IMR-90 (cell line): ENCODE measurements around the gene MPG. TPM values are rescaled to one million over a fixed set of nuclear protein-coding genes. Genes with fewer than 3 reads are reported as not detected.

Experiments
- ATAC-seq: fragments of 200-7000 bp; cut with Tn5 transposase; 2 replicates; pipeline ENCODE4 v1.9.1; 2020; ENCODE audit warnings: low read depth, mild to moderate bottlenecking, moderate library complexity
- BruUV-seq: library from RNA; stranded (reverse); fragments of 400-500 nt; replicated peaks from 2 replicates; lab custom pipeline; 2021; lab: Mats Ljungman, UMichigan
- CTCF ChIA-PET: fragments of 300-600 bp; formaldehyde crosslinking; extraction: SDS; loops from one replicate; lab custom pipeline; 2021; ENCODE audit warnings: antibody characterized with exemption; lab: Yijun Ruan, JAX
- POLR2A ChIA-PET: fragments of 300-600 bp; sonication (Branson Sonifier 250); formaldehyde crosslinking; loops from one replicate; lab custom pipeline; 2022; ENCODE audit warnings: antibody characterized with exemption; ENCODE audit not compliant: unreplicated experiment; lab: Charles Lee
- DNase-seq: peaks from one replicate; pipeline ENCODE4 v3.0.0; 2013
- H2AFZ ChIP-seq: replicated peaks from 2 replicates; pipeline ENCODE3; 2013; ENCODE audit warnings: low read length, mild to moderate bottlenecking; ENCODE audit not compliant: poor library complexity
- H2AK5ac ChIP-seq: 2 replicates; pipeline ENCODE4 v1.6.1; 2013; ENCODE audit warnings: low read depth, low read length, inconsistent platforms
- H2AK9ac ChIP-seq: replicated peaks from 2 replicates; pipeline ENCODE3; 2013; ENCODE audit warnings: mild to moderate bottlenecking, low read depth, low read length, moderate library complexity; ENCODE audit not compliant: poor library complexity
- H2BK120ac ChIP-seq: 2 replicates; pipeline ENCODE4 v1.6.1; 2013; ENCODE audit warnings: low read depth, low read length, inconsistent platforms
- H2BK15ac ChIP-seq: 3 replicates; pipeline ENCODE4 v1.6.1; 2013; ENCODE audit warnings: low read depth, low read length, inconsistent platforms
- H2BK20ac ChIP-seq: 2 replicates; pipeline ENCODE4 v1.6.1; 2013; ENCODE audit warnings: low read depth, mild to moderate bottlenecking, inconsistent platforms, low read length, moderate library complexity
- H2BK5ac ChIP-seq: 2 replicates; pipeline ENCODE4 v1.6.1; 2013; ENCODE audit warnings: mild to moderate bottlenecking, low read depth, low read length, inconsistent platforms; ENCODE audit not compliant: poor library complexity, severe bottlenecking
- H3K14ac ChIP-seq: replicated peaks from 2 replicates; pipeline ENCODE4 v1.6.1; 2013; ENCODE audit warnings: low read depth, low read length, inconsistent platforms
- H3K18ac ChIP-seq: 2 replicates; pipeline ENCODE4 v1.6.1; 2013; ENCODE audit warnings: low read depth, low read length, control low read depth
- H3K23ac ChIP-seq: 2 replicates; pipeline ENCODE4 v1.6.1; 2013; ENCODE audit warnings: low read depth, low read length, inconsistent platforms
- H3K27ac ChIP-seq: 2 replicates; pipeline ENCODE4 v1.5.1; 2013; ENCODE audit warnings: mild to moderate bottlenecking, control low read depth, low read length; ENCODE audit not compliant: insufficient read depth
- H3K27me3 ChIP-seq: 2 replicates; pipeline ENCODE4 v1.6.1; 2013; ENCODE audit warnings: low read length; ENCODE audit not compliant: control insufficient read depth, insufficient read depth
- H3K36me3 ChIP-seq: 2 replicates; pipeline ENCODE4 v1.6.1; 2013; ENCODE audit warnings: low read length, mixed read lengths; ENCODE audit not compliant: control insufficient read depth, insufficient read depth
- H3K4ac ChIP-seq: 2 replicates; pipeline ENCODE4 v1.6.1; 2013; ENCODE audit warnings: low read depth, low read length, inconsistent platforms
- H3K4me1 ChIP-seq: 2 replicates; pipeline ENCODE4 v1.6.1; 2013; ENCODE audit warnings: low read length, mixed read lengths; ENCODE audit not compliant: control insufficient read depth, insufficient read depth
- H3K4me2 ChIP-seq: 2 replicates; pipeline ENCODE4 v1.6.1; 2013; ENCODE audit warnings: low read depth, mild to moderate bottlenecking, control low read depth, low read length, moderate library complexity
- H3K4me3 ChIP-seq: 2 replicates; pipeline ENCODE4 v1.5.1; 2013; ENCODE audit warnings: low read depth, mild to moderate bottlenecking, control low read depth, low read length, moderate library complexity; ENCODE audit not compliant: insufficient read depth
- H3K56ac ChIP-seq: 2 replicates; pipeline ENCODE4 v1.6.1; 2013; ENCODE audit warnings: low read length, inconsistent platforms; ENCODE audit not compliant: insufficient read depth; ENCODE audit errors: extremely low read depth
- H3K79me1 ChIP-seq, 2 experiments: 2 replicates each; pipeline ENCODE4 v1.6.1; 2013; ENCODE audit warnings: low read length in 2 of 2, inconsistent platforms in 1 of 2, low read depth in 1 of 2
- H3K9ac ChIP-seq: 2 replicates; pipeline ENCODE4 v1.6.1; 2013; ENCODE audit warnings: low read depth, low read length, control low read depth
- H3K9me1 ChIP-seq: 2 replicates; pipeline ENCODE4 v1.6.1; 2013; ENCODE audit warnings: low read length, inconsistent platforms; ENCODE audit not compliant: insufficient read depth
- H3K9me3 ChIP-seq: 2 replicates; pipeline ENCODE4 v1.6.1; 2013; ENCODE audit warnings: low read length; ENCODE audit not compliant: control insufficient read depth, insufficient read depth
- H4K20me1 ChIP-seq: 2 replicates; pipeline ENCODE4 v1.6.1; 2013; ENCODE audit warnings: low read length, inconsistent platforms; ENCODE audit not compliant: insufficient read depth
- H4K5ac ChIP-seq: 2 replicates; pipeline ENCODE4 v1.6.1; 2013; ENCODE audit warnings: mild to moderate bottlenecking, low read depth, low read length, control low read depth
- H4K8ac ChIP-seq, 2 experiments: 2 replicates each; pipeline ENCODE4 v1.6.1; 2013; ENCODE audit warnings: low read depth in 2 of 2, low read length in 2 of 2, control low read depth in 1 of 2, inconsistent platforms in 1 of 2
- H4K91ac ChIP-seq: 2 replicates; pipeline ENCODE4 v1.6.1; 2013; ENCODE audit warnings: low read depth, low read length, inconsistent platforms; ENCODE audit not compliant: insufficient read depth
- CTCF ChIP-seq: conservative IDR thresholded peaks from 2 replicates; pipeline ENCODE4 v1.5.1; 2012; ENCODE audit warnings: mild to moderate bottlenecking, low read depth, low read length, improper control_type of control experiment
- WGBS, 2 experiments: methylation state at CpG; one replicate each; pipeline versions ENCODE4 v1.1.5 to v1.1.7; 2013; ENCODE audit warnings: missing lambda C conversion rate in 2 of 2; ENCODE audit not compliant: insufficient read length in 1 of 2; ENCODE audit errors: extremely low coverage in 2 of 2; 5-methylcytosine and 5-hydroxymethylcytosine counted together
- dilution Hi-C: fragments of 300-500 bp; cut with HindIII; formaldehyde crosslinking; loops from one replicate; pipeline ENCODE4 v1.14.3; 2018; ENCODE audit warnings: low sequenced_read_pairs; ENCODE audit not compliant: unreplicated experiment
- in situ Hi-C: fragments of 300-500 bp; cut with MboI; formaldehyde crosslinking; loops from 3 replicates; pipeline ENCODE4 v1.14.3; 2019; ENCODE audit warnings: low sequenced_read_pairs, inconsistent platforms, mixed read lengths
- intact Hi-C: fragments of 100-400 bp; cut with micrococcal nuclease; formaldehyde crosslinking; loops from 2 replicates; pipeline ENCODE4 v1.10.0; 2022
- polyA plus RNA-seq, 3 experiments: library from polyadenylated mRNA; depleted of rRNA; stranded (reverse); fragments of >200 nt; gene quantifications; 2 replicates each; pipeline ENCODE4 v1.2.3, GENCODE V29; 2012; ENCODE audit warnings: low replicate concordance in 1 of 3
- total RNA-seq: library from RNA; depleted of rRNA; stranded (reverse); fragments of >200 nt; gene quantifications from 2 replicates; pipeline ENCODE4 v1.2.3, GENCODE V29; 2012

The MPG gene
- total and polyA plus RNA-seq, 2 of the 4 experiments (the other 2 are of a cell fraction) = 66.7 to 135 TPM

GRCh38 chr16:74747-75334 is 3.2 kb upstream of the MPG start:
- H3K27me3 ChIP-seq = no peaks in the 10 kb centered on the region
- H3K18ac ChIP-seq = no peak overlapping the region; the same call in 1 of the 2 replicates
- H3K9me1 ChIP-seq = peaks cover 17% of the 10 kb centered on the region
- no peak overlapping the region for H3K56ac ChIP-seq
- peak overlapping the region; percentile 82 for H2BK120ac ChIP-seq
- H3K9me3 ChIP-seq = no peaks in the 10 kb centered on the region
- H2AK9ac ChIP-seq = peak overlapping the region; percentile 96
- peaks cover 6% of the 10 kb centered on the region for H3K36me3 ChIP-seq
- H3K23ac ChIP-seq = peak overlapping the region; percentile 55; the same call in 1 of the 2 replicates
- peak overlapping the region; percentile 80 for H2BK20ac ChIP-seq
- no peak overlapping the region for H2AFZ ChIP-seq
- H3K27ac ChIP-seq = peak overlapping the region; percentile 87
- TF ChIP-seq CTCF = no peak
- peaks cover 55% of the 10 kb centered on the region for H3K4me1 ChIP-seq
- peak overlapping the region; percentile 74 for H2BK5ac ChIP-seq
- peak overlapping the region; percentile 77 to 82; a peak in 2 of 4 replicates for H4K8ac ChIP-seq
- peak overlapping the region; percentile 81; the same call in 1 of the 3 replicates for H2BK15ac ChIP-seq
- 94% methylated on average over 10 of the region's 16 CpGs; no CpG with 5 or more reads in 1 of the 2 experiments for WGBS, 2 experiments
- DNase-seq (no peak), ATAC-seq (no peak)
- H3K9ac ChIP-seq = no peak overlapping the region; the same call in 1 of the 2 replicates
- H3K79me1 ChIP-seq = peaks cover 3 to 41% of the 10 kb centered on the region in 2 experiments
- ChIA-PET CTCF (interaction anchor here (0.9 to 1.1 kb wide), 2 partner anchors 9 to 22 kb away, joined by 4 to 5 read pairs; no protein-coding TSS in a partner anchor), POLR2A (no interaction called here)
- in situ Hi-C loops = no loop called here
- peak overlapping the region; percentile 89 for H3K4ac ChIP-seq
- peak overlapping the region; percentile 50 for H3K14ac ChIP-seq
- no peak overlapping the region for H3K4me3 ChIP-seq
- peak overlapping the region; percentile 89 for H4K91ac ChIP-seq
- no TSS peak for BruUV-seq
- no peak overlapping the region for H3K4me2 ChIP-seq
- intact Hi-C loops = no loop called here
- peak overlapping the region; percentile 87 for H2AK5ac ChIP-seq
- peaks cover 30% of the 10 kb centered on the region for H4K20me1 ChIP-seq
- peak overlapping the region; percentile 42; the same call in 1 of the 2 replicates for H4K5ac ChIP-seq
- dilution Hi-C loops = no loop called here
